Hematopoietic multipotent progenitor cell (in vitro differentiated cells): ENCODE data around the gene GABARAPL1. TPM values are rescaled to one million over a fixed set of nuclear protein-coding genes. Genes with fewer than 3 reads are reported as not detected.

Source experiments
- DNase-seq, 3 donors: peaks; one replicate each; pipeline ENCODE4 v3.0.0-alpha.2; 2011 to 2015; ENCODE audit warnings: low read depth in 2 of 3, low spot score in 2 of 3
- total RNA-seq: library from RNA; depleted of rRNA; stranded (reverse); fragments of >200 nt; gene quantifications from one replicate; pipeline ENCODE4 v1.2.3, GENCODE V29; 2012

Gene GABARAPL1
- total RNA-seq, 1 donor: 19.9 TPM

GRCh38 chr12:10226731-10227130, 14.1 kb downstream of the GABARAPL1 start:
- DNase-seq: no peak

DNA sequence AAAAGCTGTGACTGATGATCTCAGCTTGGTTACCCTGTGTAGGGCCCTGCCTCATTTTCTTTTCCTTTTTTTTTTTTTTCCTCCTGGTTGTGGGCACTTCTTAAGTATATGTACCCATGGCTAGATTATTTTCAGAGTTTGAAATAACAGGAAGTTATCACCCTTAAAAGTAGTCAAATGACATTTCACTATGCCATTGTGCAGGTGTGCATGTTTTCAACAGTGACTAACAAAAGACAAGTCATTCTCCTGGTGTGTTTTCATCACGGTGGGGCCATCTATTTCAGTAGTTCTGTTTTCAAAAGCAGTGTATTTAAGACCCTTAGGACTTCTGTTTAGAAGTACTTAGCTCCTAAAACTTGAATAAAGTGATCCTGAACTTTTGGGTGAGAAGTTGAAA, 15.0 kb downstream of the GABARAPL1 start:
- DNase-seq: no peak

DNA sequence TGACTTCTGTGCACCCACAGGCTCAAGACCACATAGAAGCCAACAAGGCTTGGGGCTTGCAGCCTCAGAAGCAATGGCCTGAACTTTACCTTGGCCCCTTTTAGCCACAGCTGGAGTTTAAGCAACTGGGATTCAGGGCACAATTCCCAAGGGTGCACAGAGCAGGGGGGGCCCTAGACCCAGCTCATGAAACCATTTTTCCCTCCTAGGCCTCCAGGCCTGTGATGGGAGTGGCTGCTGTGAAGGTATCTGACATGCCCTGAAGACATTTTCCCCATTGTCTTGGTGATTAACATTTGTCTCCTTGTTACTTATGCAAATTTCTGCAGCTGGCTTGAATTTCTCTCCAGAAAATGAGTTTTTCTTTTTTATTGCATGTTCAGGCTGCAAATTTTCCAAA, 21.9 kb downstream of the GABARAPL1 start:
- no peak for DNase-seq

DNA sequence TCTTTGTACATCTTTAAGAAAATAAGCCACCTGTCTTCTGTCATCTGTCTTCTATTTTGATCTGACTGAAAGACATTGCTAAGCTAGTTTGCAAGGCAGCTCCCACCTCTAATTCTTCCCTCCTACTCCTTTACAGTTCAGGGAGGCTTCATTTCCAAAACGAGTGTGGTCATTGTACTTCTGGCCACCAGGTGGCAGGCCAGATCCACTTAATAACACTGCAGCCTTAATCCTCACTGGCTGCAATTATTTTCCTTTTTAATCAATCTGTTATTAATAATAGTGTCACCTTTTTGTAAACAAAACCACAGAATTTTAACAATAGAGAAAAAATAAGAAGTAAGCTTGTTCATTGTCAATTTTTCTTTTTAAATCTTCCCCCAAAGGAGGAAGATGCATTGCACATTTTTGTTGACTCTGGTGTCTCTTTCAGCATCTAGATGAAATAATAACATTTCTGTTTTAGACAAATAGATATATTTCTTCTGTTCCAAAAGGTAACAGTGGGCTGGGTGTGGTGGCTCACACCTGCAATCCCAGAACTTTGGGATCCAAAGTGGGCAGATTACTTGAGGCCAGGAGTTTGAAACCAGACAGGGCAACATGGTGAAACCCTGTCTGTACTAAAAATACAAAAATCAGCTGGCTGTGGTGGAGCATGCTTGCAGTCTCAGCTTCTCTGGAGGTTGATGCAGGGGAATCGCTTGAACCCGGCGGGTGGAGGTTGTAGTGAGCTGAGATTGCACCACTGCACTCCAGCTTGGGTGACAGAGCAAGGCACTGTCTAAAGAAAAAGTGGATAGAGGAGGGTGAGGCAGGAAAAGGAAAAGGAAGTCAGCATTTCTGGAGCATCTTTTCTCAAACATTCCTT, 23.3 kb downstream of the GABARAPL1 start:
- DNase-seq: peak; percentile 25 to 64 (median 44)

DNA sequence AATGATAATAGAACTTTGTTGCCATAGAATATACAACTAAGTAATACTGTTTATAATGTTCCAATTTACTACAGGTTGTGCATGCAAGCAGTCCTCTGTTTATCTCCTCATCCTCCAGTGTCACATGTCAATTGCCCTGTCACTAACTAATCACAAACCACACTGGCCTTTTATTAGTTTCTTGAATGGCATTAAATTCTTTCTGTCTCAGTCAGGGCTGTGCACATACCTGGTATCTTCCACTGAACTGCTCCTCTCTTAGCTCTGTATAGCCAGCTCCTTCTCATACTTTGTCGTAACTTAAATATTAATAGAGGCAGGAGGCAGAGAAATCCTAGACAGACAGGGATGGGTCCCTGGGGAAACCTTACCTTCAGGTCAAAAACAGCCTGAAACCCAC, 24.0 kb downstream of the GABARAPL1 start:
- DNase-seq: no peak

DNA sequence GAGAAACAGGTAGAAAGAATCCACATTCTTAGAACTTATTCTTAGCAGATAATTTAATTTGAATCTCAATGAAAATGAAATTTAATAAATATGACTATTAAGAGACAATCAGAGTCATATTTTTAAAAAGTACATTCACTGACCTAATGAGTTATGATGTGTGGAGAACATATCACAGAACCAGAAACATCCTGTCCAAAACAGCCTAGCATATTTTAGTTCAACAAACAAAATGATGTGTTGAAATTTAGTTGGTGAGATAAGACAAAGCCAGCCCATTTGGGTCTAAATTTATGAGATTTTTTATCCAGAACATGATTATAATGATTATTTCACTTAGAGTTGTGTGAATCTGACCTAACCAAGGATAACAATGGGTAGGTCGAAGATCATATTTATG, 25.8 kb downstream of the GABARAPL1 start:
- DNase-seq: no peak

- no peak for DNase-seq
These were observed 28.6 kb downstream of the GABARAPL1 start for GRCh38 chr12:10241290-10241689.

GRCh38 chr12:10241727-10242126, 29.1 kb downstream of the GABARAPL1 start:
- no peak for DNase-seq

DNA sequence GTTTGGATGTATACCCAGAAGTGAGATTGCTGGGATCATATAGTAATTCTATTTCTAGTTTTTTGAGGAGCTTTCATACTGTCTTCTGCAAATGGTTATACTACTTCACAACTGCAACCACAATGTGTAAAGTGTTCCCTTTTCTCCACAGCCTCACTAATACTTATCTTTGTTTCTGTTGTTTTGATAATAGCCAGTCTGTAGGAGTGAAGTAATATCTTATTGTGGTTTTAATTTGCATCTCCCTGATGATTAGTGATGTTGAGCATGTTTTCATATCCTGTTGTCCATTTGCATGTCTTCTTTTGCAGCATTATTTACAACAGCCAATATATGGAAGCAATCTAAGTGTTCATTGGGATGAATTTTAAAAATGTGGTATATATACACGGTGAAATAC, 29.9 kb downstream of the GABARAPL1 start:
- no peak for DNase-seq

DNA sequence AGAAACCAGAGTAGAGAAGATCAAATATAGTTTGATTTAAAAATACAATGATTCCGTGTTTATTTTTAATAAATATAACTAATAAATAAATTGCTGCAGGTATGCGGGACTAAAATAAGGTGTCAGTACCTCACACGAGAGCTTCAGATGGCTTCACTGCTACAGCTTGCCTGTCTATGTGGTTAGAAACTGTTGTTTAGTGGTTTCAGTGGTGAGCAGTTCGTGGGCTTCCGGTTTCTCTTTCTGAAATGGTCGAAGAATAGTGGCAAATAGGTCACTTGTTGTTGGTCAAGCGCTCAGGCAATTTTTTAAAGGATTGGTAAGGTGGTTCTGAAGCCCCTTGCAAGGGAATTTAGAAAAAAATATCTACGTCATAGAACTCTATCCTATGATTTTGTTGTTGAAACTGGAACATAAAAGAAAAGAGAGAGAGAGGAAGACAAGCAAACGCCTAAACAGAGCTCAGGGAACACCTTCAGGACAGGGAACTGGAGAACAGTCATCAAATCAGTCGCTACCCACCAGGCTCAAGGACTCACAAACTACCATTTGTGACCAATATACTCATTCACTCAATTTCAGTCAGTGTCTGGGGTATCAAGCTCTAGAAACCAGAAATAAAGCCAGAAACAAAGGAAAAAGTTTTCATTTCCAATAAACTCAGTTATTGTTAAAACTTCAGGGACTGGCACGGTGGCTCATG, 31.3 kb downstream of the GABARAPL1 start:
- peak in 2 of 3 donors; percentile 49 to 65 for DNase-seq

DNA sequence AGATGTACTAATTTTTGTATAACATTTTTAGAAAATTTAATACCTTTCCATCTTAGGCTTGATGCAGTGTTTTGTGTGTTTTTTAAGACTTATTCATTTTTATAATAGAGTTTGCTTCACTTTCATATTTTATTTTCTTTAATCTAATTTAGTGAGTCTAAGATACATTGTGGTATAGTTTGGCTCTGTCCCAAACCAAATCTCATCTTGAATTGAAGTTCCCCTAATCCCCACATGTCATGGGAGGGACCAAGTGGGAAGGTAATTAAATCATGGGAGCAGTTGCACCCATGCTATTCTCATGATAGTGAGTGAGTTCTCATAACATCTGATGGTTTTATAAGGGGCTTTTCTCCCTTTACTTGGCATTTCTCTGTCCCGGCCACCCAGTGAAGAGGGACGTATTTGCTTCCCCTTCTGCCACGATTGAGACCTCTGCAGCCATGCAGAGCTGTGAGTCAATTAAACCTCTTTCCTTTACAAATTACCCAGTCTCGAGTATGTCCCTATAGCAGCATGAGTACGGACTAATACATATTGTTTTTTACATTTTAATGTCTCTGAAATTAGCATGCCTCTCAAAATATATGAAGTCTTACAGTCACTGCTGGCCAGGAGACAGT, 34.9 kb downstream of the GABARAPL1 start:
- peak in 2 of 3 donors; percentile 11 to 38 for DNase-seq

DNA sequence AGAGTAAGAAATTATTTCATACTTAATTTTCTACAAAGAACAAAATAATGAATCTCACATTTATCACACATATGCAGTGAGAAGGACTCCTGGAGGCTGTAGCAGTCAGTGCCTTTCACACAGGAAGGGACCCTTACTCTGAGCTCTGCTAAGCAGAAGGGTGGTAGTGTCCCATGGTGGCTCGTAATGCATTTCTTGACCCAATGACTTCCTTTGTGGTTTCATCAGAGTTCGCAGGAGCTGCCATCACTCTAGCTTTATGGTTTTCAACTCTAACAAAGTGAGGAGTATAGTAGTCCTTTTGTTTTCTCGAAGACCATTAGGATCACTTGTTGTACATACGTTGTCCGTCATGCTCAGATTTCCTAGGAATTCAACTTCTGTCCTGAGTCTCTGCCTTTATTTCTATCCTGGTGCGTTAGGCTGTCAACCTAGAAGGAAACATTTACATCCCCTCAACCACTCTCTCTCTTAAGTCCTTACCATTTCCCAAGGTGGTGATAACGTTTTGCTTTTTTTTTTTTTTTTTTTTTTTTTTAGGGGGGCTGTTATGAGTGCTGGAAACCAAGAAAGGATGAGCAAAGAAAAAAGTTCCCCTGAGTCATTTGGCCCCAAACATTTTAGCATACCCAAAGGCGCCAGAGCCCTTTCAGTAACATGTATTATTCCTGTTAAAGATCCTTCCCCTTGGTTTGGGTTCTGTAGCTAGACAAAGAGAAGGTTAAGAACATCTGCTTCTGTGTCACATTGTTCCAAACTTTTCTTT, 37.2 kb downstream of the GABARAPL1 start:
- no peak for DNase-seq

DNA sequence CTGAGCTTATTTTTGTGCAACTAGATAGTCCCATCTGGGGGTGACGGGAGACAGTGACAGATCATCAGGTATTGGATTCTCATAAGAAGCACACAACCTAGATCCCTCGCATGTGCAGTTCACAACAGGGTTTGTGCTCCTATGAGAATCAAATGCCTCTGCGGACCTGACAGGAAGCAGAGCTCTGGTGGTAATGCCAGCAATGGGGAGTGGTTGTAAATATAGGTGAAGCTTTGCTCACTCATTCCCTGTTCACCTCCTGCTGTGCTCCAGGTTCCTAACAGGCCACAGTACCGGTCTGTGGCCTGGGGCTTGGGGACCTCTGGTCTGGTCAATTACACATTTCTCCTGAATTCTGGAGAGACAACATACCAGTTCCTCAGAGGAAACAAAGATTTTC, 39.0 kb downstream of the GABARAPL1 start:
- DNase-seq: no peak

DNA sequence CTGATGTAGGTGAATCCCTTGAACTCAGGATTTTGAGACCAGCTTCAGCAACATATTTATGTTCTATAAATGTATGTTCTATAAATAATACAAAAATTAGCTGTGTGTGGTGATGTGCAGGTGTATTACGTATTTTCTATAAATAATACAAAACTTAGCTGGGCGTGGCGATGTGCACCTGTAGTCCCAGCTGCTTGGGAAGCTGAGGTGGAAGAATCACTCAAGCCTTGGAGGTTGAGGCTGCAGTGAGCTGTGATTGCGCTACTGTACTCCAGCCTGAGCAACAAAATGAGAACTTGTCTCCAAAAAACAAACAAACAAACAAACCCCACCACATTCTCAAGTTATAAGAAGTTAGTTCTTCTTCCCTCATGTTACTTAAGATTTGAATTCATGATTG, 39.5 kb downstream of the GABARAPL1 start:
- DNase-seq: no peak

DNA sequence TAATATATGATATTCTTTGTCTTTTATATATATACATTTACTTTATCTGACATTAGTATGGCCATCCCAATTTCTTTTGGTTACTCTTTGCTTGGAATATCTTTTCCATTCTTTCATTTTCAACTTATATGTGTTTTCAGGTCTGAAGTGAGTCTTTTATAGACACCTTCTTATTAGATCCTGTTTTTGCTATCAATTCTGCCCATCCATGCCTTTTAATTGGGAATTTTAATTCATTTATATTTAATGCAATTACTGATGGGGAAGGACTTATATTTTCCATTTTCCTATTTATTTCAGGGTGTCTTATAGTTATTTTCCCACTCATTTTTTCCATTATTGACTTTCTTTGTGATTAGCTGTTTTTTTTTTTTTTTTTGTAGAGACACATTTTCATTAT, 43.4 kb downstream of the GABARAPL1 start:
- DNase-seq: no peak

DNA sequence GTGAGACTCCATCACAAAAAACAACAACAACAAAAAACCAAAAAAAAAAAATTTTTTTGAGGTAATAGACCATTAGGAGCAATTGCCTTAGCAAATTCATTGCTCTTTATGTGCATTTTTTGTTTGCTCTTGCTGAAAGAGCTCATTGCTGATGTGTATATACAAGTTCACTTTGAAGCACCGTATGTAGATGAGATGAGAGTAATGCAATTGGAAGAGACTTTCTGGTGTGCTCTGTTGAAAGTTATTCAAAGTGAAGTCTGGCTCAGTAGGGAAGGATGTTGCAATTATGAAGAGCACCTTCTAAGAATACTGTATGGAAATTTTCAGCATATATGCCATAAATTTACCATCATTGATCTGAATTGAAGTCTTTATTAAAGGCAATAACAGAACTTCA, 48.2 kb downstream of the GABARAPL1 start:
- no peak for DNase-seq

DNA sequence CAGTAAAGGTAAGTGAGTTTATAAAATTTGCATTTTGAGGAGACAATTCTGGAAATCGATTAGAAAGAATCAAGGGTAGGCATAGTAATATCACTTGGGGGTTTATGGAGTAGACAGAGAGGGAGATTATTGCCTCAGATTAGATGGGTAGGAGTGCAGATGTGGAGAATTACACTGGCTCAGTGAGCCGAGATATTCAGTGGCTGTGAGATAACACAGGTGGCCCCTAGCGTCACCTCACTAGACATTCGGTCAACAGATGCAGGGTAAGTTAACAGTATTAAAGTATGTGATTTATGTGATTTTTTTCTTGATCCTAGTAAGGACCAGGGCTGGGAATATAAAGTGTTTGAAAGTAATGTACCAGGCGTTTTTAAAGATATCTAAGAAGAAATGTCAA, 55.4 kb downstream of the GABARAPL1 start:
- no peak for DNase-seq

- no peak for DNase-seq
These were observed 59.8 kb downstream of the GABARAPL1 start for GRCh38 chr12:10272467-10272866.
